GM23338 (cell line): ENCODE results near the gene DCUN1D4. TPM values are rescaled to one million over a fixed set of nuclear protein-coding genes. Genes with fewer than 3 reads are reported as not detected.

ENCODE experiments used
- ATAC-seq: fragments of 200-7000 bp; cut with Tn5 transposase; 3 replicates; pipeline ENCODE4 v1.9.1; 2020
- DNase-seq: peaks from one replicate; pipeline ENCODE4 v3.0.0-alpha.2; 2015; ENCODE audit warnings: low spot score
- H2AFZ ChIP-seq: fragments of 200-600 bp; sonication (generic); 2 replicates; pipeline ENCODE4 v1.8.0; 2016; ENCODE audit warnings: antibody characterized with exemption, mild to moderate bottlenecking, moderate library complexity
- H3F3A ChIP-seq: fragments of 200-600 bp; sonication (generic); replicated peaks from 2 replicates; pipeline ENCODE4 v1.8.0; 2017; ENCODE audit warnings: antibody characterized with exemption, mixed run types, low read depth
- H3K27ac ChIP-seq: fragments of 200-600 bp; sonication (generic); 2 replicates; pipeline ENCODE4 v1.6.1; 2016; ENCODE audit warnings: low read depth
- H3K27me3 ChIP-seq: fragments of 200-600 bp; sonication (generic); 2 replicates; pipeline ENCODE4 v1.8.0; 2016; ENCODE audit warnings: mild to moderate bottlenecking, mixed run types, moderate library complexity; ENCODE audit not compliant: insufficient read depth
- H3K36me3 ChIP-seq: fragments of 200-600 bp; sonication (generic); 2 replicates; pipeline ENCODE4 v1.8.0; 2016; ENCODE audit warnings: mild to moderate bottlenecking; ENCODE audit not compliant: insufficient read depth
- H3K4me1 ChIP-seq: fragments of 200-600 bp; sonication (generic); 2 replicates; pipeline ENCODE4 v1.8.0; 2016; ENCODE audit warnings: mild to moderate bottlenecking, moderate library complexity; ENCODE audit not compliant: insufficient read depth
- H3K4me2 ChIP-seq: fragments of 200-600 bp; sonication (generic); 2 replicates; pipeline ENCODE4 v1.7.1; 2017; ENCODE audit warnings: mixed run types
- H3K4me3 ChIP-seq: fragments of 200-600 bp; sonication (generic); 2 replicates; pipeline ENCODE4 v1.6.1; 2016; ENCODE audit warnings: mixed run types
- H3K79me2 ChIP-seq: fragments of 200-600 bp; sonication (generic); replicated peaks from 2 replicates; pipeline ENCODE4 v1.8.0; 2017; ENCODE audit warnings: mild to moderate bottlenecking; ENCODE audit not compliant: insufficient read depth
- H3K9me2 ChIP-seq: fragments of 200-600 bp; sonication (generic); 2 replicates; pipeline ENCODE4 v1.8.0; 2017; ENCODE audit not compliant: insufficient read depth
- H4K20me1 ChIP-seq: fragments of 200-600 bp; sonication (generic); replicated peaks from 2 replicates; pipeline ENCODE4 v1.8.0; 2017; ENCODE audit warnings: mild to moderate bottlenecking; ENCODE audit not compliant: insufficient read depth
- H3K27ac Mint-ChIP-seq: 2 replicates; pipeline ENCODE4 v1.8.0; 2020; ENCODE audit warnings: inconsistent platforms, mild to moderate bottlenecking, moderate library complexity, mixed read lengths
- H3K27me3 Mint-ChIP-seq: 3 replicates; pipeline ENCODE4 v1.8.0; 2022; ENCODE audit warnings: low read depth, mild to moderate bottlenecking, moderate library complexity, mixed read lengths, inconsistent platforms; ENCODE audit not compliant: insufficient read depth, poor library complexity
- H3K36me3 Mint-ChIP-seq: 3 replicates; pipeline ENCODE4 v1.8.0; 2021; ENCODE audit warnings: low read depth, mild to moderate bottlenecking, inconsistent platforms, moderate library complexity, mixed read lengths
- H3K4me1 Mint-ChIP-seq: 3 replicates; pipeline ENCODE4 v1.8.0; 2020; ENCODE audit warnings: mild to moderate bottlenecking, inconsistent platforms, mixed read lengths
- H3K4me3 Mint-ChIP-seq: 3 replicates; pipeline ENCODE4 v1.8.0; 2021; ENCODE audit warnings: moderate library complexity, mild to moderate bottlenecking, inconsistent platforms, mixed read lengths
- H3K9me3 Mint-ChIP-seq: 3 replicates; pipeline ENCODE4 v1.8.0; 2020; ENCODE audit warnings: moderate library complexity, mild to moderate bottlenecking, inconsistent platforms, mixed read lengths
- CREB1 ChIP-seq: fragments of 250-450 bp; sonication (Bioruptor Pico); IDR thresholded peaks from 2 replicates; pipeline ENCODE4 v1.5.0; 2020; ENCODE audit warnings: low read depth, mild to moderate bottlenecking, moderate library complexity
- CTCF ChIP-seq, 2 experiments: fragments of 200-600 bp in 1 of 2; sonication (generic) in 1 of 2; conservative IDR thresholded peaks; 2 replicates each; pipeline versions ENCODE4 v1.5.1 to v1.6.1; 2016 to 2017; ENCODE audit warnings: antibody characterized with exemption in 2 of 2, low read depth in 2 of 2, mild to moderate bottlenecking in 2 of 2, moderate library complexity in 1 of 2
- ETS1 ChIP-seq: IDR thresholded peaks from 2 replicates; pipeline ENCODE4 v1.6.1; 2016; ENCODE audit warnings: antibody characterized with exemption
- EZH2 ChIP-seq: fragments of 200-600 bp; sonication (generic); IDR thresholded peaks from one replicate; pipeline ENCODE4 v1.8.0; 2017; ENCODE audit warnings: antibody characterized with exemption, mild to moderate bottlenecking, low read depth; ENCODE audit not compliant: unreplicated experiment
- EZH2phosphoT487 ChIP-seq: fragments of 200-600 bp; sonication (generic); IDR thresholded peaks from one replicate; pipeline ENCODE4 v1.8.1; 2018; ENCODE audit warnings: antibody characterized with exemption; ENCODE audit not compliant: unreplicated experiment
- JUNB ChIP-seq: IDR thresholded peaks from one replicate; pipeline ENCODE4 v1.6.1; 2016; ENCODE audit warnings: antibody characterized with exemption; ENCODE audit not compliant: unreplicated experiment
- ZNF114 ChIP-seq: fragments of 250-450 bp; sonication (Bioruptor Pico); IDR thresholded peaks from 2 replicates; pipeline ENCODE4 v1.5.0; 2020; ENCODE audit warnings: mild to moderate bottlenecking, moderate library complexity
- ZNF331 ChIP-seq: fragments of 250-450 bp; sonication (Bioruptor Pico); IDR thresholded peaks from 2 replicates; pipeline ENCODE4 v1.5.0; 2020; ENCODE audit warnings: low read depth, mild to moderate bottlenecking, moderate library complexity
- polyA plus RNA-seq: library from polyadenylated mRNA; unstranded; fragments of >200 nt; fragmentation: Nextera tagmentation; extraction: Ambion mirVana; gene quantifications from 2 replicates; pipeline ENCODE4 v1.2.1, GENCODE V29; 2016
- total RNA-seq: library from RNA; depleted of rRNA; stranded (reverse); fragments of >200 nt; shearing (Covaris generic); gene quantifications from 2 replicates; pipeline ENCODE4 v1.2.3, GENCODE V29; 2014

The DCUN1D4 gene
- total and polyA plus RNA-seq, 2 experiments from 2014 or later = 26.1 to 54.8 TPM

GRCh38 chr4:51867689-51868448, 24.9 kb downstream of the DCUN1D4 start:
- H3K9me2 ChIP-seq = no peaks in the 10 kb centered on the region

GRCh38 chr4:51868449-51868847, 25.5 kb downstream of the DCUN1D4 start:
- no peak overlapping the region for H3K4me3 Mint-ChIP-seq
- DNase-seq (no peak), ATAC-seq (no peak)
- H2AFZ ChIP-seq = no peak overlapping the region
- H3K27me3 Mint-ChIP-seq = peaks cover 4% of the 10 kb centered on the region
- no peaks in the 10 kb centered on the region for H3K4me1 ChIP-seq
- no peaks in the 10 kb centered on the region for H3K9me2 ChIP-seq
- no peaks in the 10 kb centered on the region for H3K9me3 Mint-ChIP-seq
- peaks cover 15% of the 10 kb centered on the region for H3K36me3 ChIP-seq
- no peaks in the 10 kb centered on the region for H3F3A ChIP-seq
- H3K36me3 Mint-ChIP-seq = peaks cover 78% of the 10 kb centered on the region
- H3K4me2 ChIP-seq = no peak overlapping the region
- H3K4me3 ChIP-seq = no peak overlapping the region
- H3K4me1 Mint-ChIP-seq = no peaks in the 10 kb centered on the region
- no peaks in the 10 kb centered on the region for H3K27me3 ChIP-seq
- H3K27ac Mint-ChIP-seq = no peak overlapping the region
- H3K27ac ChIP-seq = no peak overlapping the region
- H3K79me2 ChIP-seq = peaks cover 14% of the 10 kb centered on the region
- H4K20me1 ChIP-seq = peaks cover 4% of the 10 kb centered on the region; the same call in 1 of the 2 replicates
- TF ChIP-seq JUNB (no peak), ZNF331 (CRISPR knock-in tag) (no peak), EZH2 (no peak), ETS1 (no peak), CTCF (conservative IDR thresholded peaks at IDR 0.05; ENCODE audit: low read depth in 2 of 2) (no peak), EZH2phosphoT487 (no peak), CREB1 (CRISPR knock-in tag) (no peak)

More at GRCh38 chr4:51867689-51868448, 24.9 kb downstream of the DCUN1D4 start:
- Histone ChIP-seq H3F3A (no peaks in the 10 kb centered on the region), H3K4me2 (no peak overlapping the region), H3K27me3 (no peaks in the 10 kb centered on the region), H3K27ac (no peak overlapping the region), H4K20me1 (peaks cover 8% of the 10 kb centered on the region; the same call in 1 of the 2 replicates), H2AFZ (no peak overlapping the region), H3K79me2 (peaks cover 20% of the 10 kb centered on the region), H3K4me3 (no peak overlapping the region), H3K36me3 (peaks cover 15% of the 10 kb centered on the region; the same call in 1 of the 2 replicates), H3K4me1 (no peaks in the 10 kb centered on the region)
- H3K4me1 Mint-ChIP-seq = no peaks in the 10 kb centered on the region
- peaks cover 4% of the 10 kb centered on the region for H3K27me3 Mint-ChIP-seq
- H3K4me3 Mint-ChIP-seq = no peak overlapping the region
- DNase-seq = no peak
- no peaks in the 10 kb centered on the region for H3K9me3 Mint-ChIP-seq
- H3K27ac Mint-ChIP-seq = no peak overlapping the region
- no peak for TF ChIP-seq ZNF331 (CRISPR knock-in tag)
- TF ChIP-seq ZNF114 (CRISPR knock-in tag) = no peak
- no peak for TF ChIP-seq ETS1
- TF ChIP-seq CTCF (conservative IDR thresholded peaks at IDR 0.05; ENCODE audit: low read depth in 2 of 2) = no peak
- no peak for ATAC-seq
- peaks cover 75% of the 10 kb centered on the region for H3K36me3 Mint-ChIP-seq
